H1 (cell line): ENCODE results near the gene SLC35F5. TPM values are rescaled to one million over a fixed set of nuclear protein-coding genes. Genes with fewer than 3 reads are reported as not detected.
"Not testable (repeated sequence)": the region's sequence is repeated elsewhere in the genome, so short reads cannot be mapped to it uniquely, and the experiment has no call there.

Experiments used
- CTCF ChIA-PET: fragments of 300-600 bp; sonication (Branson Sonifier 250); formaldehyde crosslinking; loops from one replicate; lab custom pipeline; 2021; ENCODE audit not compliant: partially characterized antibody; lab: Charles Lee
- POLR2A ChIA-PET: fragments of 300-600 bp; sonication (Branson Sonifier 250); formaldehyde crosslinking; loops from one replicate; lab custom pipeline; 2021; ENCODE audit warnings: inconsistent platforms; ENCODE audit not compliant: partially characterized antibody; lab: Charles Lee
- DNase-seq, 2 experiments: peaks; one replicate each; pipeline versions ENCODE4 v3.0.0 to v3.0.0-alpha.2; 2010 to 2022; ENCODE audit warnings: low spot score in 2 of 2, low read depth in 1 of 2, mixed read lengths in 1 of 2
- FAIRE-seq: peaks from 2 replicates; lab custom pipeline; 2011; peaks lifted over from hg19 to GRCh38; lab: Jason Lieb, UNC
- H2AFZ ChIP-seq: 2 replicates; pipeline ENCODE4 v1.8.1; 2012; ENCODE audit warnings: low read length, inconsistent platforms
- H2AK5ac ChIP-seq: 2 replicates; pipeline ENCODE4 v1.6.1; 2013; ENCODE audit warnings: low read depth, low read length
- H2BK120ac ChIP-seq: replicated peaks from 2 replicates; pipeline ENCODE3; 2013; ENCODE audit warnings: low read depth, low read length, inconsistent platforms
- H2BK12ac ChIP-seq: 2 replicates; pipeline ENCODE4 v1.6.1; 2013; ENCODE audit warnings: low read depth, low read length
- H2BK15ac ChIP-seq: 2 replicates; pipeline ENCODE4 v1.6.1; 2013; ENCODE audit warnings: low read length
- H2BK20ac ChIP-seq: 2 replicates; pipeline ENCODE4 v1.6.1; 2013; ENCODE audit warnings: low read length
- H2BK5ac ChIP-seq: 2 replicates; pipeline ENCODE4 v1.6.1; 2013; ENCODE audit warnings: low read depth, low read length
- H3K14ac ChIP-seq: 2 replicates; pipeline ENCODE4 v1.6.1; 2013; ENCODE audit warnings: inconsistent platforms; ENCODE audit not compliant: insufficient read length
- H3K18ac ChIP-seq: 2 replicates; pipeline ENCODE4 v1.6.1; 2013; ENCODE audit warnings: low read length; ENCODE audit errors: extremely low read depth
- H3K23ac ChIP-seq: 2 replicates; pipeline ENCODE4 v1.6.1; 2013; ENCODE audit warnings: inconsistent platforms; ENCODE audit not compliant: insufficient read length
- H3K23me2 ChIP-seq: 2 replicates; pipeline ENCODE4 v1.6.1; 2013; ENCODE audit warnings: low read depth, low read length
- H3K27ac ChIP-seq: 2 replicates; pipeline ENCODE4 v1.6.1; 2011; ENCODE audit warnings: low read depth, low read length, inconsistent platforms
- H3K27me3 ChIP-seq, 4 experiments: replicated peaks in 1 of 4; 1 replicate in 1 of 4; 2 replicates in 3 of 4; pipeline versions ENCODE4 v1.6.1 to v1.8.1; 2011 to 2013; ENCODE audit warnings: low read length in 3 of 4, mild to moderate bottlenecking in 3 of 4, inconsistent platforms in 2 of 4, mixed read lengths in 2 of 4, moderate library complexity in 1 of 4; ENCODE audit not compliant: control insufficient read depth in 3 of 4, insufficient read depth in 3 of 4; ENCODE audit errors: extremely low read depth in 1 of 4
- H3K36me3 ChIP-seq, 4 experiments: 2 replicates each; pipeline versions ENCODE4 v1.6.1 to v1.8.1; 2011 to 2013; ENCODE audit warnings: mild to moderate bottlenecking in 4 of 4, low read length in 3 of 4, moderate library complexity in 2 of 4, control low read depth in 1 of 4, inconsistent platforms in 1 of 4; ENCODE audit not compliant: insufficient read depth in 4 of 4, control insufficient read depth in 2 of 4
- H3K4ac ChIP-seq: replicated peaks from 2 replicates; pipeline ENCODE3; 2013; ENCODE audit warnings: low read length, low read depth, mixed read lengths, inconsistent platforms; ENCODE audit not compliant: insufficient read length
- H3K4me1 ChIP-seq, 4 experiments: replicated peaks in 1 of 4; 1 replicate in 1 of 4; 2 replicates in 3 of 4; pipeline versions ENCODE4 v1.6.1 to v1.8.1; 2011 to 2013; ENCODE audit warnings: low read length in 3 of 4, inconsistent platforms in 2 of 4, mixed read lengths in 1 of 4; ENCODE audit not compliant: insufficient read depth in 4 of 4, control insufficient read depth in 3 of 4
- H3K4me2 ChIP-seq, 2 experiments: 2 replicates each; pipeline versions ENCODE4 v1.6.1 to v1.8.1; 2011 to 2013; ENCODE audit warnings: low read depth in 2 of 2, low read length in 2 of 2, control low read depth in 1 of 2, inconsistent platforms in 1 of 2, mild to moderate bottlenecking in 1 of 2; ENCODE audit not compliant: insufficient read depth in 1 of 2
- H3K4me3 ChIP-seq, 4 experiments: fragments of 200-600, 300-600 bp in 1 of 4; sonication (generic), shearing (Covaris generic), sonication (Bioruptor Twin) in 1 of 4; 2 replicates each; pipeline versions ENCODE4 v1.5.1 to v1.8.1; 2011 to 2016; ENCODE audit warnings: low read length in 4 of 4, low read depth in 3 of 4, control low read depth in 2 of 4, inconsistent platforms in 2 of 4, mild to moderate bottlenecking in 2 of 4, mixed read lengths in 1 of 4, moderate library complexity in 1 of 4; ENCODE audit not compliant: insufficient read depth in 2 of 4; ENCODE audit errors: extremely low read depth in 1 of 4
- H3K56ac ChIP-seq: replicated peaks from 2 replicates; pipeline ENCODE3; 2013; ENCODE audit warnings: low read depth, mild to moderate bottlenecking, mixed read lengths, low read length, inconsistent platforms; ENCODE audit not compliant: insufficient read length
- H3K79me1 ChIP-seq: 2 replicates; pipeline ENCODE4 v1.6.1; 2013; ENCODE audit warnings: low read depth, low read length, control low read depth
- H3K79me2 ChIP-seq, 2 experiments: 2 replicates each; pipeline versions ENCODE4 v1.6.1 to v1.8.1; 2012 to 2013; ENCODE audit warnings: low read length in 2 of 2, mild to moderate bottlenecking in 2 of 2, inconsistent platforms in 1 of 2; ENCODE audit not compliant: insufficient read depth in 2 of 2, control insufficient read depth in 1 of 2
- H3K9ac ChIP-seq, 4 experiments: replicated peaks in 1 of 4; 1 replicate in 1 of 4; 2 replicates in 3 of 4; pipeline versions ENCODE4 v1.6.1 to v1.8.1; 2011 to 2013; ENCODE audit warnings: low read depth in 3 of 4, low read length in 3 of 4, control low read depth in 2 of 4, mild to moderate bottlenecking in 2 of 4, moderate library complexity in 2 of 4, inconsistent platforms in 1 of 4; ENCODE audit errors: extremely low read depth in 1 of 4
- H3K9me3 ChIP-seq, 2 experiments: 2 replicates each; pipeline versions ENCODE4 v1.6.1 to v1.8.1; 2012 to 2013; ENCODE audit warnings: mild to moderate bottlenecking in 2 of 2, moderate library complexity in 2 of 2, control low read depth in 1 of 2, inconsistent platforms in 1 of 2, low read depth in 1 of 2, low read length in 1 of 2, mixed read lengths in 1 of 2; ENCODE audit not compliant: insufficient read depth in 2 of 2
- H4K20me1 ChIP-seq, 2 experiments: replicated peaks in 1 of 2; 2 replicates each; pipeline versions ENCODE3 to v1.8.1; 2011 to 2013; ENCODE audit warnings: inconsistent platforms in 2 of 2, low read length in 2 of 2, mild to moderate bottlenecking in 1 of 2; ENCODE audit not compliant: insufficient read depth in 2 of 2, control insufficient read depth in 1 of 2
- H4K5ac ChIP-seq: 2 replicates; pipeline ENCODE4 v1.6.1; 2013; ENCODE audit warnings: low read length, low read depth, mixed read lengths, inconsistent platforms; ENCODE audit not compliant: insufficient read length
- H4K8ac ChIP-seq: 2 replicates; pipeline ENCODE4 v1.8.0; 2013; ENCODE audit warnings: mild to moderate bottlenecking, moderate library complexity, low read length, inconsistent platforms; ENCODE audit not compliant: insufficient read depth; ENCODE audit errors: extremely low read depth
- H4K91ac ChIP-seq: replicated peaks from 2 replicates; pipeline ENCODE3; 2013; ENCODE audit warnings: low read length, mixed read lengths, inconsistent platforms; ENCODE audit not compliant: insufficient read length
- WGBS, 2 experiments: shearing (Covaris generic) in 1 of 2; methylation state at CpG; one replicate each; pipeline versions ENCODE4 v1.1.6 to v1.1.7; 2013 to 2015; ENCODE audit warnings: low lambda C conversion rate in 2 of 2, mixed read lengths in 2 of 2, inconsistent platforms in 1 of 2, low coverage in 1 of 2, missing lambda C conversion rate in 1 of 2; ENCODE audit not compliant: insufficient replicate concordance in 2 of 2, insufficient coverage in 1 of 2, insufficient read length in 1 of 2; ENCODE audit errors: extremely low coverage in 1 of 2, missing lambda C conversion rate in 1 of 2; 5-methylcytosine and 5-hydroxymethylcytosine counted together
- polyA plus RNA-seq, 7 experiments: library from polyadenylated mRNA; depleted of rRNA in 3 of 7; stranded (reverse) in 5 of 7; unstranded in 2 of 7; fragments of >200 nt in 5 of 7; fragments of 200-250 nt in 2 of 7; gene quantifications; 1 replicate in 5 of 7; 2 replicates in 1 of 7; 4 replicates in 1 of 7; pipeline versions ENCODE4 v1.2.1 to v1.2.3, GENCODE V29; 2011 to 2013; ENCODE audit warnings: missing spikeins in 2 of 7, mixed read lengths in 2 of 7
- total RNA-seq: library from RNA; stranded (reverse); fragmentation: NEBNext Ultra II Directional; extraction: Animal tissue kit (Norgen Biotek cat#: 25700); gene quantifications from 2 replicates; pipeline ENCODE4 v1.2.1, GENCODE V29; 2021
- TF ChIP-seq, protein P1 (sequence below), 3 experiments: IDR thresholded peaks; 1 replicate in 2 of 3; 2 replicates in 1 of 3; pipeline versions ENCODE4 v1.5.1 to v1.6.1; 2011; ENCODE audit warnings: low read length in 3 of 3, mild to moderate bottlenecking in 3 of 3, inconsistent platforms in 2 of 3, low read depth in 1 of 3, moderate library complexity in 1 of 3; ENCODE audit not compliant: insufficient read depth in 1 of 3; ENCODE audit errors: control extremely low read depth in 1 of 3

The SLC35F5 gene
- total and polyA plus RNA-seq, 2 of the 8 experiments (the other 6 are each of a cell fraction or from before 2014, with no cell fraction given), result 11.8 to 22.2 TPM

DNA sequence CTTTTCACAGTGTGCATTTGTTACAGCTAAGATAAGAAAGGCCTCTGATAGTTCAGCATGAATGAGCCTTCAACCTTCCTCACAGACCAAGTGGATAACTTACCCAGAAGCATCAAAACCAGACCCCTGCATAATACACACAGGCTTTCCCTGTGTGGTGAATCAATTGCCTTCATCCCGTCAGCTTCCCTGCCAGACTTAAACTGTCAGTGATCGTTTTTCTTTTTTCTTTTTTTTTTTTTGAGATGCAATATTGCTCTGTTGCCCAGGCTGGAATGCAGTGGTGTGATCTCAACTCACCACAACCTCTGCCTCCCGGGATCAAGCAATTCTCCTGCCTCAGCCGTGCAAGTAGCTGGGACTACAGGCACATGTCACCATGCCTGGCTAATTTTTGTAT lies 20.5 kb upstream of the SLC35F5 start (continued):
- TF ChIP-seq, protein P1, sequence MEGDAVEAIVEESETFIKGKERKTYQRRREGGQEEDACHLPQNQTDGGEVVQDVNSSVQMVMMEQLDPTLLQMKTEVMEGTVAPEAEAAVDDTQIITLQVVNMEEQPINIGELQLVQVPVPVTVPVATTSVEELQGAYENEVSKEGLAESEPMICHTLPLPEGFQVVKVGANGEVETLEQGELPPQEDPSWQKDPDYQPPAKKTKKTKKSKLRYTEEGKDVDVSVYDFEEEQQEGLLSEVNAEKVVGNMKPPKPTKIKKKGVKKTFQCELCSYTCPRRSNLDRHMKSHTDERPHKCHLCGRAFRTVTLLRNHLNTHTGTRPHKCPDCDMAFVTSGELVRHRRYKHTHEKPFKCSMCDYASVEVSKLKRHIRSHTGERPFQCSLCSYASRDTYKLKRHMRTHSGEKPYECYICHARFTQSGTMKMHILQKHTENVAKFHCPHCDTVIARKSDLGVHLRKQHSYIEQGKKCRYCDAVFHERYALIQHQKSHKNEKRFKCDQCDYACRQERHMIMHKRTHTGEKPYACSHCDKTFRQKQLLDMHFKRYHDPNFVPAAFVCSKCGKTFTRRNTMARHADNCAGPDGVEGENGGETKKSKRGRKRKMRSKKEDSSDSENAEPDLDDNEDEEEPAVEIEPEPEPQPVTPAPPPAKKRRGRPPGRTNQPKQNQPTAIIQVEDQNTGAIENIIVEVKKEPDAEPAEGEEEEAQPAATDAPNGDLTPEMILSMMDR (IDR thresholded peaks at IDR 0.05; ENCODE audit: control extremely low read depth in 1 of 3, insufficient read depth in 1 of 3, low read depth in 1 of 3, low read length in 3 of 3), result no peak

DNA sequence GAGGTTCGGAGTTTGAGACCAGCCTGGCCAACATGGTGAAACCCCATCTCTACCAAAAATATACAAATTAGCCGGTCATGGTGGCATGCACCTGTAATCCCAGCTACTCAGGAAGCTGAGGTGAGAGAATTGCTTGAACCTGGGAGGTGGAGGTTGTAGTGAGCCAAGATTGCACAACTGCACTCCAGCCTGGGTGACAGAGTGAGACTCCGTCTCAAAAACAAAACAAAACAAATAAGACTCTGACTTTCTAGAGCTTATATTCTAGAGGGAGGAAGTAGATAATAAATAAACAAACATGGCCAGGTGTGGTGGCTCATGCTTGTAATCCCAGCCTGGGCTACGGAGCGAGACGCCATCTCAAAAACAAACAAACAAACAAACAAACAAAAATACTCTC lies 18.2 kb upstream of the SLC35F5 start:
- H3K18ac ChIP-seq, H4K20me1 ChIP-seq, H4K5ac ChIP-seq, H3K4ac ChIP-seq, H2BK15ac ChIP-seq, H4K8ac ChIP-seq, H2BK5ac ChIP-seq, H3K23me2 ChIP-seq, H3K9me3 ChIP-seq, H3K79me2 ChIP-seq, H3K4me2 ChIP-seq, FAIRE-seq, H3K36me3 ChIP-seq, H3K4me3 ChIP-seq, H2AK5ac ChIP-seq, DNase-seq, H2BK12ac ChIP-seq, H3K14ac ChIP-seq, H2AFZ ChIP-seq, POLR2A ChIA-PET, H2BK120ac ChIP-seq, H3K23ac ChIP-seq, H3K27me3 ChIP-seq, H2BK20ac ChIP-seq, H3K27ac ChIP-seq, H3K79me1 ChIP-seq, H3K4me1 ChIP-seq, H3K9ac ChIP-seq, H3K56ac ChIP-seq, H4K91ac ChIP-seq: not testable (repeated sequence)
- CTCF ChIA-PET, result interaction anchor here (1.1 kb wide), 1 partner anchor 19 kb away, joined by 3 read pairs; no protein-coding TSS in a partner anchor
- whole genome bisulfite sequencing, 2 experiments, result 83% methylated on average over 6 of the region's 6 CpGs; no CpG with 5 or more reads in 1 of the 2 experiments
